Spinal cord (tissue), 10 donors: ENCODE results near the gene NEXMIF. TPM values are rescaled to one million over a fixed set of nuclear protein-coding genes. Genes with fewer than 3 reads are reported as not detected.
A peak's percentile ranks its signal among the peaks of the same experiment; 100 is the strongest.
"Not testable (repeated sequence)": the region's sequence is repeated elsewhere in the genome, so short reads cannot be mapped to it uniquely, and the experiment has no call there.

Experiments
- DNase-seq, 6 donors: peaks; one replicate each; pipeline versions ENCODE4 v3.0.0 to v3.0.0-alpha.2; 2013 to 2015; ENCODE audit warnings: low spot score in 6 of 6, low read depth in 4 of 6
- H3K27ac ChIP-seq: one replicate; pipeline ENCODE4 v1.5.1; 2013; ENCODE audit warnings: low read depth, low read length, control low read depth
- H3K27me3 ChIP-seq: one replicate; pipeline ENCODE4 v1.6.1; 2013; ENCODE audit warnings: low read length; ENCODE audit not compliant: control insufficient read depth, insufficient read depth
- H3K36me3 ChIP-seq: one replicate; pipeline ENCODE4 v1.6.1; 2013; ENCODE audit warnings: low read length; ENCODE audit not compliant: control insufficient read depth, insufficient read depth
- H3K4me1 ChIP-seq: one replicate; pipeline ENCODE4 v1.6.1; 2013; ENCODE audit warnings: low read length; ENCODE audit not compliant: control insufficient read depth, insufficient read depth
- H3K4me3 ChIP-seq: one replicate; pipeline ENCODE4 v1.5.1; 2013; ENCODE audit warnings: low read depth, low read length, control low read depth
- H3K9me3 ChIP-seq: one replicate; pipeline ENCODE4 v1.6.1; 2013; ENCODE audit warnings: low read length; ENCODE audit not compliant: control insufficient read depth, insufficient read depth
- WGBS: methylation state at CpG from one replicate; pipeline ENCODE4 v1.1.5; 2013; ENCODE audit warnings: missing lambda C conversion rate; ENCODE audit not compliant: insufficient coverage; 5-methylcytosine and 5-hydroxymethylcytosine counted together
- polyA plus RNA-seq, 2 donors: library from polyadenylated mRNA; unstranded; fragments of 120-200 nt; gene quantifications; one replicate each; pipeline ENCODE4 v1.2.1, GENCODE V29; 2013; ENCODE audit not compliant: insufficient read length in 2 of 2
- small RNA-seq: library from RNA; depleted of rRNA; stranded (forward); fragments of <200 nt; gene quantifications from one replicate; pipeline ENCODE3, GENCODE V24; 2014; ENCODE audit warnings: low replicate concordance
- total RNA-seq, 2 donors: library from RNA; depleted of rRNA in 1 of 2; stranded (reverse); fragments of 120-200 nt in 1 of 2; fragments of >200 nt in 1 of 2; gene quantifications; one replicate each; pipeline versions ENCODE4 v1.2.3 to v1.2.4, GENCODE V29; 2013 to 2014
- donor health status: healthy.

Gene NEXMIF
- total and polyA plus RNA-seq, 4 donors = 10.0 to 23.9 (median 12.7) TPM

DNA sequence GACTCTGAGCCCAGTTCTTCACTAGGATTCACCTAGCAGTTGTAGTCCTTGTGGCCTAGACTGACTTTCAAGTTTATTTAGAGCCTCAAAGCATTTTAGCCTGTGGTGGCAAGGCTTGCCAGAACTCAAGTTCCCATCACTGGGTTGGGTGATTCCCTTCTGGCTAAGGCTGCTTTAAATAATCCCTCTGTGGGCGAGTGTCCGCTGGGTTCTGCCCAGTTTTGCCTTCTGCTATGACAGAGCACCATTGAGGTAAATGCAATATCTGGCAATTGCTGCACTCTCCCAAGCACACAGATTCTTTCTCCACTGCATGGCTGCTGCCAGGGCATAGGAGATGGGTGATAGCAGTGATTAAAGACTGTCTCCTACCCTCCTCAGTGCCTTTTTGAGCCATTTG, 220.0 kb downstream of the NEXMIF start:
- Histone ChIP-seq H3K27ac (no peak overlapping the region), H3K4me3 (no peak overlapping the region), H3K4me1 (no peaks in the 10 kb centered on the region), H3K27me3 (no peaks in the 10 kb centered on the region), H3K36me3 (no peaks in the 10 kb centered on the region), H3K9me3 (no peaks in the 10 kb centered on the region)
- no peak for DNase-seq
- 62% methylated on average over 2 of the region's 2 CpGs for WGBS

DNA sequence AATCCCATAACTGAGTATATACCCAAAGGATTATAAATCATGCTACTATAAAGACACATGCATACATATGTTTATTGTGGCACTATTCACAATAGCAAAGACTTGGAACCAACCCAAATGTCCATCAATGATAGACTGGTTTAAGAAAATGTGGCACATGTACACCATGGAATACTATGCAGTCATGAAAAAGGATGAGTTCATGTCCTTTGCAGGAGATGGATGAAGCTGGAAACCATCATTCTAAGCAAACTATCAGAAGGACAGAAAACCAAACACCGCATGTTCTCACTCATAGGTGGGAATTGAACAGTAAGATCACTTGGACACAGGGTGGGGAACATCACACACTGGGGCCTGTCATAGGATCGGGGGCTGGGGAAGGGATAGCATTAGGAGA, 223.9 kb downstream of the NEXMIF start:
- not testable (repeated sequence) for DNase-seq, H3K4me3 ChIP-seq, H3K36me3 ChIP-seq, H3K4me1 ChIP-seq, H3K27me3 ChIP-seq, H3K27ac ChIP-seq, H3K9me3 ChIP-seq
- 75% methylated on average over 1 of the region's 2 CpGs for WGBS

DNA sequence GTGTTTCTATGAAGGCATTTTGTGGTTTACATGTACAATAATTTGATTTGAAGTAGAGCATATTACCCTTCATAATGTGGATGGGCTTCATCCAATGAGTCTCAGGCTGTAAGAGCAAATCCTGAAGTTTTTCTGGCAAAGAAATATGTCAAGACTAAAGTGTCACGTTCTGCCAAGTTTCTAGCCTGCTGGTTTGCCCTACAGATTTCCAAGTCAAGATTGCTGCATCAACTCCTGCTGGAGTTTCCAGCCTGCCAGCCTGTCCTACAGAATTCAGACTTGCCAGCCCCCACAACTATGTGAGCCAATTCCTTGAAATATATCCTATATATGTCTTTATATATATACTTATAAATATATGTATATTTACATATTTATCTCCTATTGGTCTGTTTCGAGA, 240.8 kb downstream of the NEXMIF start:
- WGBS = 33% methylated on average over 1 of the region's 2 CpGs
- peak in 1 of 6 donors; percentile 61 for DNase-seq
- H3K27ac ChIP-seq = no peak overlapping the region
- H3K4me3 ChIP-seq = no peak overlapping the region
- H3K36me3 ChIP-seq = no peaks in the 10 kb centered on the region
- H3K9me3 ChIP-seq = peaks cover 4% of the 10 kb centered on the region
- no peaks in the 10 kb centered on the region for H3K4me1 ChIP-seq
- no peaks in the 10 kb centered on the region for H3K27me3 ChIP-seq

Small RNAs within 50 kb of the gene (small RNA-seq; reads per million reads assigned to genes)
- not detected for gene AL139395.1

Other genes starting within 250 kb of the NEXMIF start
- 10 to 100 TPM; 25.0 to 30.6 TPM for gene ABCB7, start 230.8 kb upstream of the NEXMIF start, total RNA-seq
- 10 to 100 TPM; 17.3 to 19.4 TPM for gene ABCB7, start 230.8 kb upstream of the NEXMIF start, polyA plus RNA-seq